ENCODE results near the gene AUTS2. TPM values are rescaled to one million over a fixed set of nuclear protein-coding genes. Genes with fewer than 3 reads are reported as not detected.

The AUTS2 gene
- total RNA-seq, 2 experiments from 2014 or later: 4.0 to 4.7 TPM

DNA sequence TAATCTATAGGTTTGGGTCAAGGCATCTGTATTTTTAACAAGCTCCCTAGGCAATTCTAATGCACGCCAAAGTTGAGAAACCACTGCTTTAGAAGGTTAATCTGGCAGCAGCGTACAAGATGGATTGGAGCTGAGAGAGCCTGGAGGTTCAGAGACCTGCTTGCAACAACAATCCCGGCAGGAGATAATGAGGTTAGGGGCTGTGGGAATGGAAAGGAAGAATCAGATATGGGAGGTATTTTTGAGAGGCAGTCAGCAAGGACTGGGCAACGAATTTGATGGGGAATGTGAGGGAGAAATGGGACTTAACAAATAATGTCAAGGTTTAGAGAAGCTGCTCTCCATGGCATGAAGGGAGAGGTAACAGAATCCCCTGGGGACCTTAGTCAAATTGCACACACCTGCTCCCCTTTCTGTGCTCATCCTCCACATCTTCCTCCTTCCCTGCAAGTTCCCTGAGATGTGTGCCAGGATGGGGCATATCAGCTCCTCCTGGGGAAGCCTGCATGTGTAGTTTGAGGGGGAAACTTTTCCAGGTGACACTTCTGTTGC lies 802.6 kb downstream of the AUTS2 start:
- CTCF ChIA-PET: no interaction called here
- H3K4me1 Mint-ChIP-seq (ENCODE audit: low read depth): no peaks in the 10 kb centered on the region

GRCh38 chr7:70402069-70402468 lies 803.8 kb downstream of the AUTS2 start:
- ChIA-PET CTCF (no interaction called here), POLR2A (no interaction called here)
- Mint-ChIP-seq H3K9me3 (peaks cover 2% of the 10 kb centered on the region), H3K4me3 (no peak overlapping the region), H3K27ac (no peak overlapping the region), H3K4me1 (ENCODE audit: low read depth) (no peaks in the 10 kb centered on the region), H3K27me3 (peaks cover 3% of the 10 kb centered on the region), H3K36me3 (no peaks in the 10 kb centered on the region)
- intact Hi-C loops (cut with micrococcal nuclease): no loop called here
- no peak for DNase-seq

More for the DNA sequence above, 802.6 kb downstream of the AUTS2 start:
- Mint-ChIP-seq H3K9me3 (peaks cover 2% of the 10 kb centered on the region), H3K4me3 (no peak overlapping the region), H3K36me3 (no peaks in the 10 kb centered on the region), H3K27me3 (peaks cover 3% of the 10 kb centered on the region), H3K27ac (no peak overlapping the region)
- POLR2A ChIA-PET: no interaction called here
- intact Hi-C loops (cut with micrococcal nuclease): no loop called here
- DNase-seq: no peak

- POLR2A ChIA-PET: no interaction called here
- Mint-ChIP-seq H3K4me1 (ENCODE audit: low read depth) (no peaks in the 10 kb centered on the region), H3K36me3 (no peaks in the 10 kb centered on the region), H3K27ac (no peak overlapping the region), H3K27me3 (peaks cover under 1% of the 10 kb centered on the region), H3K4me3 (no peak overlapping the region), H3K9me3 (peaks cover under 1% of the 10 kb centered on the region)
- no peak for DNase-seq
- intact Hi-C loops (cut with micrococcal nuclease): no loop called here
- CTCF ChIA-PET: no interaction called here
These were observed 807.0 kb downstream of the AUTS2 start for GRCh38 chr7:70405241-70405640.

- H3K4me1 Mint-ChIP-seq (ENCODE audit: low read depth): no peaks in the 10 kb centered on the region
- no peaks in the 10 kb centered on the region for H3K36me3 Mint-ChIP-seq
- CTCF ChIA-PET: no interaction called here
- DNase-seq: no peak
- no peak overlapping the region for H3K27ac Mint-ChIP-seq
- H3K4me3 Mint-ChIP-seq: no peak overlapping the region
- intact Hi-C loops (cut with micrococcal nuclease): no loop called here
- POLR2A ChIA-PET: no interaction called here
- H3K27me3 Mint-ChIP-seq: no peaks in the 10 kb centered on the region
- H3K9me3 Mint-ChIP-seq: no peaks in the 10 kb centered on the region
These were observed 808.1 kb downstream of the AUTS2 start for GRCh38 chr7:70406186-70406949.

DNA sequence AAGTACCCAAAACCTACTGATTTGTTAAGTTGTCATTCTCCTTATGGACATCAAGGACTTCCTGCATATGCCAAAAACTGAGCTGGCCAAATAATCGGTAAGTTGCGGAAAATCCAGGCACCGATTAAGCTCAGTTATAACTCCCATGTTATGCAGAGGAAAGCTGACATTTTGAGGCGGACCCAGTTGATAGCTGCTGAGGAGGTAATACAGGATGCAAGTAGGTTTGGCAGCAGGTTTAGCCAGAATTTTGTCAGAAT lies 808.6 kb downstream of the AUTS2 start:
- H3K4me3 Mint-ChIP-seq: no peak overlapping the region
- POLR2A ChIA-PET: no interaction called here
- H3K27ac Mint-ChIP-seq: no peak overlapping the region
- CTCF ChIA-PET: no interaction called here
- no peaks in the 10 kb centered on the region for H3K4me1 Mint-ChIP-seq (ENCODE audit: low read depth)
- no peaks in the 10 kb centered on the region for H3K36me3 Mint-ChIP-seq
- H3K9me3 Mint-ChIP-seq: no peaks in the 10 kb centered on the region
- H3K27me3 Mint-ChIP-seq: no peaks in the 10 kb centered on the region
- intact Hi-C loops (cut with micrococcal nuclease): no loop called here
- DNase-seq: no peak

- no peak overlapping the region for H3K27ac Mint-ChIP-seq
- intact Hi-C loops (cut with micrococcal nuclease): no loop called here
- POLR2A ChIA-PET: no interaction called here
- CTCF ChIA-PET: no interaction called here
- H3K9me3 Mint-ChIP-seq: no peaks in the 10 kb centered on the region
- H3K36me3 Mint-ChIP-seq: no peaks in the 10 kb centered on the region
- no peak for DNase-seq
- H3K4me1 Mint-ChIP-seq (ENCODE audit: low read depth): no peaks in the 10 kb centered on the region
- no peak overlapping the region for H3K4me3 Mint-ChIP-seq
- no peaks in the 10 kb centered on the region for H3K27me3 Mint-ChIP-seq
These were observed 810.2 kb downstream of the AUTS2 start for GRCh38 chr7:70408477-70408876.

GRCh38 chr7:70408891-70409290 lies 810.6 kb downstream of the AUTS2 start:
- no peaks in the 10 kb centered on the region for H3K36me3 Mint-ChIP-seq
- CTCF ChIA-PET: no interaction called here

DNA sequence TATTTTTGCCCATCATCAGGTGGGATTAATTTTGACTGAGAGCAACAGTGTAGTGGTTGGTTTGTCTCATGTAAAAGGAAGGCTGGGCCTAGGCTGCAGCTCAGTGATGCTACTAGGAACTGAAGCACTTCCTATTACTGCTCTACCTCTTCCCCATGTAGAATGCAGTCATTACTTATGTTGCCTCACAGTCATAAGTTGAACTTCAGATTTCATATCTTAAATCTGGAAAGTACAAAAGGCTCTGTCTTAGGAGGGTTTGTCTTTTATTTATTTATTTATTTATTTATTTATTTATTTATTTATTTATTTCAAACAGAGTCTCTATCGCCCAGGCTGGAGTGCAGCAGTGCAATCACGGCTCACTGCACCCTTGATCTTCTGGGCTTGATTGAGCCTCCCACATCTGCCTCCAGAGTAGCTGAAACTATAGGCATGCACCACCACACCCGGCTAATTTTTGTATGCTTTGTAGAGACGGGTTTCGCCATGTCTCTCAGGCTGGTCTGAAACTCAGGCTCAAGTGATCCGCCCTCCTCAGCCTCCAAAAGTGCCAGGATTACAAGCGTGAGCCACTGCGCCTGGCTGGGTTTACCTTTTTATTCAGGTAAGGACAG lies 812.0 kb downstream of the AUTS2 start:
- no peak for DNase-seq
- Mint-ChIP-seq H3K4me3 (no peak overlapping the region), H3K27me3 (no peaks in the 10 kb centered on the region), H3K36me3 (no peaks in the 10 kb centered on the region), H3K9me3 (no peaks in the 10 kb centered on the region), H3K4me1 (ENCODE audit: low read depth) (no peaks in the 10 kb centered on the region), H3K27ac (no peak overlapping the region)
- POLR2A ChIA-PET: no interaction called here
- CTCF ChIA-PET: no interaction called here
- intact Hi-C loops (cut with micrococcal nuclease): no loop called here

More at GRCh38 chr7:70408891-70409290, 810.6 kb downstream of the AUTS2 start:
- no peaks in the 10 kb centered on the region for H3K27me3 Mint-ChIP-seq
- POLR2A ChIA-PET: no interaction called here
- H3K4me1 Mint-ChIP-seq (ENCODE audit: low read depth): no peaks in the 10 kb centered on the region
- H3K4me3 Mint-ChIP-seq: no peak overlapping the region
- H3K9me3 Mint-ChIP-seq: no peaks in the 10 kb centered on the region
- no peak for DNase-seq
- no peak overlapping the region for H3K27ac Mint-ChIP-seq
- intact Hi-C loops (cut with micrococcal nuclease): no loop called here

DNA sequence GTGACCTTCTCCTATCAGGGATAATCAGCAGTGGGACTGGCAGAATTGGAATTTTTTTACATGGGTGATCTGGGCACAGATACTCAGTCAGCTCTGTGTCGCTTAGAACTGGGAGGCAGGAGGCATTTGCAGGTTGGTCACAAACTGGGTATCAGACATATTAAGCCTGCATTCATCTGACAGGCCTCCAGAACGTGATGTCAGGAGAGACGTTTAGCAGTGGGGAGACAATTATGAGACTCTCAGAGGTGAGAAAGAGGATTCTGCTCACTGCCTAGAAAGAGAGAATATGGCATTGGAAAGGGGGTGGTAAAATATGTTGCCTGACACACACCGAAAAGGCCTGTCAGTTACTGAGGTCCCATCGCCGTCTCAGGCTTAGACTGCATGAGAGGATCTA lies 816.1 kb downstream of the AUTS2 start:
- H3K9me3 Mint-ChIP-seq: no peaks in the 10 kb centered on the region
- POLR2A ChIA-PET: no interaction called here

DNA sequence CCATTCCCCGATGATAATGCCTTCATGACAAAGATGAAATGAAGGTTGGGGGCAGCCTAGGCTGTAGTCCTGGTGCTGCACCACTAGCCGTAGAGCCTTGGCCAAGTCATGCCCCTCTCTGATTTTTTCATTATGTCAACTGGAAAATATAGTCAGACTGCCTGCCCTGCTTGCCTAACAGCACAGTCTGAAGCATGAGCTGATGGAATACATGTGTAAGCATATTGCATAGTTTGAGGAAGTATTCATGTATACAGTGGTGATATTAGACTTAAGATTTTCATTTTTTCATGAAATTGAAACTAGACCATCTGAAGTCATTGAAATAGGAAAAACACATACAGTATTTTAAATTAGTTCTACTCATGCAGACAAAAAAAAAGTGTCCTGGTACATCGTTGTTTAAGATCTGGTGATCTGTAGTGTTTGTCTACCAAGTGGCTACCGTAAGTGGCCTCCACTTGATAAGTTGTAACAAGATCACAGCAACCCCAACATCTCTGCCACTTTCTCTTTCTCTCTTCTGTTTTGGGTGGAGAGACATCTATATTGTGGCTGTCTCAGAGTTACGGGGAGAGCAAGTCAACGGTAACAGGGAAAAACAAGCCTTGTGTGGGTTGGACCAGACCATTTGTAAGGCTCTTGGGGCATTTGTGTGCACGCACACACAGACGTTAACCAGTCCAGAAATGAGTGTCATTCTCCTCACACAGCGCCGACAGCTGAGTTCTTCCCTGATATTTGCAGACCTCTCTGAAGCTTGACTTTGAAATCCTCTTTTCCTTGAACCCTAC lies 817.1 kb downstream of the AUTS2 start:
- no peak overlapping the region for H3K4me3 Mint-ChIP-seq
- intact Hi-C loops (cut with micrococcal nuclease): no loop called here
- no peaks in the 10 kb centered on the region for H3K27me3 Mint-ChIP-seq
- DNase-seq: no peak
- CTCF ChIA-PET: no interaction called here
- POLR2A ChIA-PET: no interaction called here
- H3K36me3 Mint-ChIP-seq: no peaks in the 10 kb centered on the region
- H3K27ac Mint-ChIP-seq: no peak overlapping the region
- H3K9me3 Mint-ChIP-seq: no peaks in the 10 kb centered on the region
- H3K4me1 Mint-ChIP-seq (ENCODE audit: low read depth): no peaks in the 10 kb centered on the region

More for the DNA sequence above, 816.1 kb downstream of the AUTS2 start:
- no peaks in the 10 kb centered on the region for H3K4me1 Mint-ChIP-seq (ENCODE audit: low read depth)
- CTCF ChIA-PET: no interaction called here
- H3K27ac Mint-ChIP-seq: no peak overlapping the region
- DNase-seq: no peak
- intact Hi-C loops (cut with micrococcal nuclease): no loop called here
- no peak overlapping the region for H3K4me3 Mint-ChIP-seq
- no peaks in the 10 kb centered on the region for H3K36me3 Mint-ChIP-seq
- H3K27me3 Mint-ChIP-seq: no peaks in the 10 kb centered on the region

DNA sequence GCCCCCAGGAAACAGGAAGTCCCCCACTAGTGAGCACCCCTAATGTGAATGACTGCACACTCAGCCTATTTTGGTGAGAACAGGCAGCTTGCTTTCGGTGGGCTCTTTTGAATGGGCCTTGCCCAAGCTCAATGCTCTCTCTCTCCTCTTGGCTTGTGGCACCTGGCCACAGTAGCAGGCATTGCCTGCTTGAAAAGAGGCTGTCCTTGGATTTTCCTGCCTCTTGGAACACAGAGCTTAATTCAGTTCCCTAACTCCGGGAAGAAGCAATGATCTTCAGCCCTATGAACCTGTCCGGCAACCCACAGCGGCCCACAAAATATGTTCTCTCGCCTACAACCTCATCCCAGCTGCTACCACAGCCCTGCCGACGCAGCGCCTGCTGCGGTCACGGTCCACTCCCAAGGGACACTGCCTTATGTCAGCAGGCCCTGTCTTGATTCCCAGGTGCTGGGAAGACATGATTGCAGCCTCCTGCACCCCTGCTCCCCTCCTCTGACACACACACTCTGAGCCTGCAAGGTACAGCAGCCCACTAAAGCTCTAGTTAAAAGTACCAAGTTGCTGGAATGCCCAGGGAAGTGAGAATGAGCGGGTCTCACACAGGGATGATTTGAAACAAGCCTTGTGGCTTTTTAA lies 818.2 kb downstream of the AUTS2 start:
- Mint-ChIP-seq H3K4me3 (no peak overlapping the region), H3K27me3 (no peaks in the 10 kb centered on the region), H3K4me1 (ENCODE audit: low read depth) (no peaks in the 10 kb centered on the region), H3K36me3 (no peaks in the 10 kb centered on the region), H3K9me3 (no peaks in the 10 kb centered on the region), H3K27ac (no peak overlapping the region)
- DNase-seq: no peak
- CTCF ChIA-PET: interaction anchor here (2.4 kb wide), 1 partner anchor 282 kb away, joined by 7 read pairs; no protein-coding TSS in a partner anchor
- intact Hi-C loops (cut with micrococcal nuclease): no loop called here
- POLR2A ChIA-PET: no interaction called here

- ChIA-PET POLR2A (no interaction called here), CTCF (interaction anchor here (2.4 kb wide), 1 partner anchor 281 kb away, joined by 7 read pairs; no protein-coding TSS in a partner anchor)
- no peak overlapping the region for H3K27ac Mint-ChIP-seq
- no peaks in the 10 kb centered on the region for H3K4me1 Mint-ChIP-seq (ENCODE audit: low read depth)
- no peaks in the 10 kb centered on the region for H3K9me3 Mint-ChIP-seq
- no peak for DNase-seq
- no peak overlapping the region for H3K4me3 Mint-ChIP-seq
- H3K27me3 Mint-ChIP-seq: no peaks in the 10 kb centered on the region
- intact Hi-C loops (cut with micrococcal nuclease): no loop called here
- no peaks in the 10 kb centered on the region for H3K36me3 Mint-ChIP-seq
These were observed 818.8 kb downstream of the AUTS2 start for GRCh38 chr7:70416986-70417655.
